ENCODE data around the gene GRM8. TPM values are rescaled to one million over a fixed set of nuclear protein-coding genes. Genes with fewer than 3 reads are reported as not detected.
"Not testable (repeated sequence)": the region's sequence is repeated elsewhere in the genome, so short reads cannot be mapped to it uniquely, and the experiment has no call there.

The GRM8 gene
- total RNA-seq, 3 donors from 2014 or later: not detected

- Histone ChIP-seq H3K4me1 (no peaks in the 10 kb centered on the region), H3K9me3 (no peaks in the 10 kb centered on the region), H3K36me3 (no peaks in the 10 kb centered on the region), H3K27me3 (no peaks in the 10 kb centered on the region), H3K4me3 (no peak overlapping the region), H3K27ac (no peak overlapping the region)
- TF ChIP-seq POLR2AphosphoS5 (IDR thresholded peaks at IDR 0.05) (no peak), CTCF (IDR thresholded peaks at IDR 0.05) (no peak), POLR2A (IDR thresholded peaks at IDR 0.05) (no peak)
- DNase-seq (ENCODE audit: low spot score in 2 of 2): no peak
- intact Hi-C loops (cut with DNase I; ENCODE audit: low total_unique reads): no loop called here
Observed at GRCh38 chr7:126931581-126931980, 321.2 kb downstream of the GRM8 start.

- Histone ChIP-seq H3K4me1 (no peaks in the 10 kb centered on the region), H3K27ac (no peak overlapping the region), H3K36me3 (no peaks in the 10 kb centered on the region), H3K9me3 (no peaks in the 10 kb centered on the region), H3K27me3 (no peaks in the 10 kb centered on the region), H3K4me3 (no peak overlapping the region)
- intact Hi-C loops (cut with DNase I; ENCODE audit: low total_unique reads): no loop called here
- TF ChIP-seq POLR2AphosphoS5 (IDR thresholded peaks at IDR 0.05) (no peak), CTCF (IDR thresholded peaks at IDR 0.05) (no peak), POLR2A (IDR thresholded peaks at IDR 0.05) (no peak)
- no peak for DNase-seq (ENCODE audit: low spot score in 2 of 2)
Observed at GRCh38 chr7:126930166-126930565, 322.6 kb downstream of the GRM8 start.

- TF ChIP-seq POLR2AphosphoS5 (IDR thresholded peaks at IDR 0.05) (no peak), CTCF (IDR thresholded peaks at IDR 0.05) (no peak), POLR2A (IDR thresholded peaks at IDR 0.05) (no peak)
- no peaks in the 10 kb centered on the region for H3K36me3 ChIP-seq
- H3K27ac ChIP-seq: no peak overlapping the region
- no peak overlapping the region for H3K4me3 ChIP-seq
- no peaks in the 10 kb centered on the region for H3K4me1 ChIP-seq
- H3K9me3 ChIP-seq: no peaks in the 10 kb centered on the region
- intact Hi-C loops (cut with DNase I; ENCODE audit: low total_unique reads): no loop called here
- H3K27me3 ChIP-seq: no peaks in the 10 kb centered on the region
- no peak for DNase-seq (ENCODE audit: low spot score in 2 of 2)
Observed at GRCh38 chr7:126924477-126924876, 328.3 kb downstream of the GRM8 start.

- H3K27me3 ChIP-seq; H3K4me3 ChIP-seq; H3K4me1 ChIP-seq; DNase-seq (ENCODE audit: low spot score in 2 of 2); H3K27ac ChIP-seq; H3K9me3 ChIP-seq; intact Hi-C loops (cut with DNase I; ENCODE audit: low total_unique reads); H3K36me3 ChIP-seq: not testable (repeated sequence)
Observed at GRCh38 chr7:126911627-126912026, 341.1 kb downstream of the GRM8 start.

GRCh38 chr7:126908564-126908963 is 344.2 kb downstream of the GRM8 start:
- H3K27me3 ChIP-seq; H3K4me3 ChIP-seq; H3K4me1 ChIP-seq; H3K36me3 ChIP-seq; H3K9me3 ChIP-seq; H3K27ac ChIP-seq; DNase-seq (ENCODE audit: low spot score in 2 of 2): not testable (repeated sequence)
- intact Hi-C loops (cut with DNase I; ENCODE audit: low total_unique reads): loop anchor here (5.0 kb wide), 1 partner anchor 176 kb away; no protein-coding TSS in a partner anchor

- not testable (repeated sequence) for H3K9me3 ChIP-seq; H3K27me3 ChIP-seq; H3K36me3 ChIP-seq; DNase-seq (ENCODE audit: low spot score in 2 of 2); H3K4me1 ChIP-seq; H3K4me3 ChIP-seq; H3K27ac ChIP-seq
- intact Hi-C loops (cut with DNase I; ENCODE audit: low total_unique reads): loop anchor here (5.0 kb wide), 1 partner anchor 175 kb away; no protein-coding TSS in a partner anchor
Observed at GRCh38 chr7:126907657-126908056, 345.1 kb downstream of the GRM8 start.

GRCh38 chr7:126905255-126905654 is 347.5 kb downstream of the GRM8 start:
- not testable (repeated sequence) for H3K27me3 ChIP-seq, H3K9me3 ChIP-seq

GRCh38 chr7:126901041-126901765 is 351.5 kb downstream of the GRM8 start:
- H3K4me3 ChIP-seq; H3K27ac ChIP-seq; H3K4me1 ChIP-seq; H3K9me3 ChIP-seq; H3K36me3 ChIP-seq; intact Hi-C loops (cut with DNase I; ENCODE audit: low total_unique reads); H3K27me3 ChIP-seq; DNase-seq (ENCODE audit: low spot score in 2 of 2): not testable (repeated sequence)

More at GRCh38 chr7:126905255-126905654, 347.5 kb downstream of the GRM8 start:
- not testable (repeated sequence) for H3K4me1 ChIP-seq; DNase-seq (ENCODE audit: low spot score in 2 of 2); H3K36me3 ChIP-seq; H3K27ac ChIP-seq; H3K4me3 ChIP-seq
- intact Hi-C loops (cut with DNase I; ENCODE audit: low total_unique reads): loop anchor here (5.0 kb wide), 1 partner anchor 173 kb away; no protein-coding TSS in a partner anchor

GRCh38 chr7:126887980-126888379 is 364.8 kb downstream of the GRM8 start:
- H3K27me3 ChIP-seq; DNase-seq (ENCODE audit: low spot score in 2 of 2); H3K27ac ChIP-seq; H3K9me3 ChIP-seq; H3K36me3 ChIP-seq; H3K4me1 ChIP-seq; H3K4me3 ChIP-seq; intact Hi-C loops (cut with DNase I; ENCODE audit: low total_unique reads): not testable (repeated sequence)

- H3K4me1 ChIP-seq; H3K4me3 ChIP-seq; intact Hi-C loops (cut with DNase I; ENCODE audit: low total_unique reads); DNase-seq (ENCODE audit: low spot score in 2 of 2); H3K36me3 ChIP-seq; H3K27me3 ChIP-seq; H3K27ac ChIP-seq; H3K9me3 ChIP-seq: not testable (repeated sequence)
Observed at GRCh38 chr7:126887560-126887959, 365.2 kb downstream of the GRM8 start.

All from breast epithelium (tissue), 4 donors.